ENCODE results near the gene ANKRD11.

GRCh38 chr16:89312598-89313299 is 177.6 kb downstream of the ANKRD11 start:
- TF ChIP-seq CTCF (IDR thresholded peaks at IDR 0.05; ENCODE audit: extremely low read depth in 1 of 2, insufficient read depth in 1 of 2, low read depth in 1 of 2, low read length in 2 of 2) (no peak), POLR2AphosphoS5 (IDR thresholded peaks at IDR 0.05; ENCODE audit: insufficient read depth, low read depth, low read length) (no peak), GATA2 (IDR thresholded peaks at IDR 0.05; ENCODE audit: insufficient read depth, insufficient read length, low read depth, low read length) (no peak), POLR2A (IDR thresholded peaks at IDR 0.05; ENCODE audit: low read depth, low read length) (no peak)
